Natural killer cell (primary cell): ENCODE data around the gene GLYATL3. TPM values are rescaled to one million over a fixed set of nuclear protein-coding genes. Genes with fewer than 3 reads are reported as not detected.

ENCODE experiments used
- ATAC-seq, 3 donors: fragments of 150-1000 bp in 2 of 3; fragments of 200-7000 bp in 1 of 3; cut with Tn5 transposase; 1 replicate in 1 of 3; 2 replicates in 2 of 3; pipeline ENCODE4 v1.10.0; 2021; ENCODE audit warnings: mild to moderate bottlenecking in 2 of 3, moderate library complexity in 2 of 3
- DNase-seq, 2 donors: peaks; one replicate each; pipeline versions ENCODE4 v3.0.0 to v3.0.0-alpha.2; 2013 to 2021; ENCODE audit warnings: mixed read lengths in 1 of 2
- H3K27ac ChIP-seq: one replicate; pipeline ENCODE4 v1.5.1; 2013; ENCODE audit warnings: mild to moderate bottlenecking, low read length
- H3K27me3 ChIP-seq: one replicate; pipeline ENCODE4 v1.6.1; 2013; ENCODE audit warnings: low read length; ENCODE audit not compliant: control insufficient read depth, insufficient read depth
- H3K36me3 ChIP-seq: one replicate; pipeline ENCODE4 v1.6.1; 2013; ENCODE audit warnings: low read length; ENCODE audit not compliant: control insufficient read depth, insufficient read depth
- H3K4me1 ChIP-seq: one replicate; pipeline ENCODE4 v1.6.1; 2013; ENCODE audit warnings: low read length; ENCODE audit not compliant: control insufficient read depth, insufficient read depth
- H3K4me3 ChIP-seq: one replicate; pipeline ENCODE4 v1.5.1; 2013; ENCODE audit warnings: low read length
- H3K9me3 ChIP-seq: one replicate; pipeline ENCODE4 v1.6.1; 2013; ENCODE audit warnings: low read length; ENCODE audit not compliant: control insufficient read depth, insufficient read depth
- H3K27ac Mint-ChIP-seq, 2 donors: one replicate each; pipeline ENCODE4 v1.8.0; 2022; ENCODE audit warnings: mild to moderate bottlenecking in 2 of 2, mixed read lengths in 2 of 2, moderate library complexity in 1 of 2
- H3K27me3 Mint-ChIP-seq, 2 donors: one replicate each; pipeline ENCODE4 v1.8.0; 2022; ENCODE audit warnings: low read depth in 2 of 2, mixed read lengths in 2 of 2
- H3K36me3 Mint-ChIP-seq: one replicate; pipeline ENCODE4 v1.8.0; 2022; ENCODE audit warnings: mixed read lengths
- H3K4me1 Mint-ChIP-seq, 2 donors: one replicate each; pipeline ENCODE4 v1.8.0; 2022; ENCODE audit warnings: mixed read lengths in 2 of 2
- H3K4me3 Mint-ChIP-seq: one replicate; pipeline ENCODE4 v1.8.0; 2022; ENCODE audit warnings: mild to moderate bottlenecking, moderate library complexity, mixed read lengths
- H3K9me3 Mint-ChIP-seq, 2 donors: one replicate each; pipeline ENCODE4 v1.8.0; 2022; ENCODE audit warnings: mixed read lengths in 2 of 2
- CTCF ChIP-seq: fragments of 200-600 bp; IDR thresholded peaks from one replicate; pipeline ENCODE4 v1.8.0; 2022; ENCODE audit warnings: antibody characterized with exemption
- WGBS: methylation state at CpG from one replicate; pipeline ENCODE4 v1.1.7; 2013; ENCODE audit warnings: missing lambda C conversion rate; ENCODE audit not compliant: insufficient coverage; 5-methylcytosine and 5-hydroxymethylcytosine counted together
- intact Hi-C: fragments of 100-400 bp; cut with micrococcal nuclease; formaldehyde crosslinking; loops from one replicate; pipeline ENCODE4 v1.14.2; 2022
- total RNA-seq, 4 donors: library from RNA; stranded (reverse); fragments of 120-200 nt in 1 of 4; gene quantifications; one replicate each; pipeline versions ENCODE4 v1.2.3 to v1.2.4, GENCODE V29; 2013 to 2022

The GLYATL3 gene
- total RNA-seq, 3 donors from 2014 or later (not counting 1 experiment from before 2014, with no cell fraction given), result not detected

GRCh38 chr6:49557177-49557576 lies 57.5 kb downstream of the GLYATL3 start:
- no peak overlapping the region for H3K27ac ChIP-seq
- no peak overlapping the region for H3K4me3 Mint-ChIP-seq
- no peaks in the 10 kb centered on the region for H3K36me3 Mint-ChIP-seq
- H3K9me3 ChIP-seq, result no peaks in the 10 kb centered on the region
- WGBS, result 60% methylated on average over 1 of the region's 3 CpGs
- no peaks in the 10 kb centered on the region for H3K36me3 ChIP-seq
- H3K9me3 Mint-ChIP-seq, result no peaks in the 10 kb centered on the region
- H3K4me1 ChIP-seq, result no peaks in the 10 kb centered on the region
- no peak overlapping the region for H3K27ac Mint-ChIP-seq
- H3K4me1 Mint-ChIP-seq, result no peaks in the 10 kb centered on the region
- peaks cover 0 to 3% of the 10 kb centered on the region in 2 donors for H3K27me3 Mint-ChIP-seq
- no peak for ATAC-seq
- intact Hi-C loops, result no loop called here
- no peak overlapping the region for H3K4me3 ChIP-seq
- DNase-seq, result no peak
- TF ChIP-seq CTCF, result no peak
- H3K27me3 ChIP-seq, result no peaks in the 10 kb centered on the region

- no peak overlapping the region for H3K4me3 Mint-ChIP-seq
- ATAC-seq, result no peak
- intact Hi-C loops, result no loop called here
- no peaks in the 10 kb centered on the region for H3K4me1 Mint-ChIP-seq
- no peak overlapping the region for H3K27ac Mint-ChIP-seq
- H3K27me3 ChIP-seq, result no peaks in the 10 kb centered on the region
- H3K4me1 ChIP-seq, result no peaks in the 10 kb centered on the region
- H3K36me3 ChIP-seq, result no peaks in the 10 kb centered on the region
- no peaks in the 10 kb centered on the region for H3K36me3 Mint-ChIP-seq
- H3K27me3 Mint-ChIP-seq, result no peaks in the 10 kb centered on the region
- no peak for DNase-seq
- H3K9me3 ChIP-seq, result no peaks in the 10 kb centered on the region
- no peak for TF ChIP-seq CTCF
- H3K27ac ChIP-seq, result no peak overlapping the region
- H3K4me3 ChIP-seq, result no peak overlapping the region
- H3K9me3 Mint-ChIP-seq, result no peaks in the 10 kb centered on the region
These were observed 58.5 kb downstream of the GLYATL3 start for GRCh38 chr6:49558238-49558637.

GRCh38 chr6:49563006-49563886 lies 63.5 kb downstream of the GLYATL3 start:
- Mint-ChIP-seq H3K27ac (no peak overlapping the region), H3K27me3 (no peaks in the 10 kb centered on the region)
- intact Hi-C loops, result no loop called here

More at GRCh38 chr6:49563006-49563886, 63.5 kb downstream of the GLYATL3 start:
- Histone ChIP-seq H3K36me3 (no peaks in the 10 kb centered on the region), H3K27me3 (no peaks in the 10 kb centered on the region), H3K4me1 (no peaks in the 10 kb centered on the region), H3K4me3 (no peak overlapping the region), H3K9me3 (no peaks in the 10 kb centered on the region), H3K27ac (no peak overlapping the region)
- ATAC-seq, result no peak
- no peak for DNase-seq
- Mint-ChIP-seq H3K36me3 (no peaks in the 10 kb centered on the region), H3K4me1 (no peaks in the 10 kb centered on the region), H3K4me3 (no peak overlapping the region), H3K9me3 (no peaks in the 10 kb centered on the region)
- no peak for TF ChIP-seq CTCF
- WGBS, result 88% methylated on average over 5 of the region's 5 CpGs
